Astrocyte of the hippocampus (primary cell): ENCODE data around the gene CCDC50.

Source experiments
- DNase-seq: peaks from one replicate; pipeline ENCODE4 v3.0.0; 2011; ENCODE audit warnings: low read depth, low spot score

CCDC50 gene, protein sequence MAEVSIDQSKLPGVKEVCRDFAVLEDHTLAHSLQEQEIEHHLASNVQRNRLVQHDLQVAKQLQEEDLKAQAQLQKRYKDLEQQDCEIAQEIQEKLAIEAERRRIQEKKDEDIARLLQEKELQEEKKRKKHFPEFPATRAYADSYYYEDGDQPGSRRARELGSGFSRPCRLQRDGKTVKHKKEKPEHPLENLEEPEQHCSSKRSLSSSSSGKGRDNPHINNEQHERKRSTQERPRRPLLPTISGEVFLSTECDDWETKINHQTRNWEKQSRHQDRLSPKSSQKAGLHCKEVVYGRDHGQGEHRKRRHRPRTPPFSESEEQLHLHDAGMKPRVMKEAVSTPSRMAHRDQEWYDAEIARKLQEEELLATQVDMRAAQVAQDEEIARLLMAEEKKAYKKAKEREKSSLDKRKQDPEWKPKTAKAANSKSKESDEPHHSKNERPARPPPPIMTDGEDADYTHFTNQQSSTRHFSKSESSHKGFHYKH

DNA sequence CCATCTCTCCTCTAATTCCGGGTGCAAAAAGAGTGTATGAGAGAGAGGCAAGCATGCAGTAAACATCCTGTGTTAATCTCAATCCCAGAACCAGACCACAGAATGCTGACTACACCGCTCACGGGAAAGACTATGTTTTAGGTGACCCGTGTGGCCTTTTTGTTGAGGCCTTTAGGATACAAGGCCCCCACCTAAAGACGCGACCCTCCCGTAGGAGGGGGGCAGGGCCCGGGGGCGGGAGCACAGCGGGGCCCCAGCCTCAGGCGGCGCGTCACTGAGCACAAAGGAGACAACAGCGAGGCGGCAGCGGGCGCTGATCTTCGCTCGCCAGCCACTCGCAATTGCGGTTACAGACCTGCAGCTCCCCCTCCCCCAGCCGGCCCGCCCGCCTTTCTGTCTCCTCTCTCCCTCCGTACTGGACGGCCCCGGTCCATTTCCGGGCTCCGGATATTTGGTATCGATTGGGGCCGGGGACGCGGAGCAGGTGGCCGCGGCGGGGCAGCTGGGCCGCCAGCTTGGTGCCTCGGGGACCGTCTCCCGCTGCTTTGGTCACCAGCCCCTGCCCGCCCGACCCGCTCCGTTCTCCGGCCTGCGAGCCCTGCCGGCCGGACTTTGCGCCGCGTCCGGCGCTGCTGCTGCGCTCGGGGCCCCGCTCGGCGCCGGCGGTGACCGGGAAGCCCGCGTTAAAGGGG is at the start of gene CCDC50:
TSS of gene CCDC50 (plus strand) at position 433 of the 692 bp plus-strand sequence. CDS start 281 bp downstream, outside the sequence.
- DNase-seq, result peak; percentile 92

DNA sequence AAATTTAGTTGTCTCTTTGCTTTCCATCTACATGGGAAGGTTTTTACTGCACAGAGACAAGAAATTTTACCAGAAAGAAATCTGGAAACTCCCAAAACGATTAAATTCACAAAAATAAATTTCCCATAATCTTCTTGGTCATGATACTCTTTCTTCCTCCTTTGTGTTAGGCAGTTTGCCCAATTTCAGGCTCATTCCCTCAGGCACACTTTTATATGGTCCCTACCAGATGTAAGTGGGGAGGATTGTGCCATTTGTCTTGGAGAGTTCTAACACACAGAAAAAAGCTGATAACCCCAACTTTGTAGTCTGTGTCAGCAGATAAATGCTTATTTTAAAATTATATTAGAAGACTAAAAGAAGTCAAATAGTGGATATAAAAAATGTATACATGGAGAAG is 49.1 kb upstream of the CCDC50 start:
- DNase-seq, result no peak

DNA sequence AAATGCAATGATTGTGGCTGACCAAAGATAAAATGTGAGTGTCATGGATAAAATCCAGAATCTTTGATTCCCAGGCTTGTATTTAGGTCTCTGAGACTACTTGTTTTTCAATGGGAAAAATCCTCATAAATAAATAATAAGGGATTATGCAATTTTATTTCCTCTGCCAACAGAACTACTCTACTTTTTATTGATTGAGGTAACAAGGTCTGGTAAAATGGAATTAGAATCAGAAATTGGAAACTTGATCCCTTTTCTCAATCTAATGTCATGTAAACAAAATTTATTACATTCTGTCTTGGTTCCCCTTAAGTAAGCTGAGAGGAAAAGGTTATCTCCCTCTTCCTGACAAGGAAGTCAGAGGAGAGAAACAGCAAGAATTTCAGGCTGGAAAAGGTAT is 48.3 kb upstream of the CCDC50 start:
- no peak for DNase-seq

DNA sequence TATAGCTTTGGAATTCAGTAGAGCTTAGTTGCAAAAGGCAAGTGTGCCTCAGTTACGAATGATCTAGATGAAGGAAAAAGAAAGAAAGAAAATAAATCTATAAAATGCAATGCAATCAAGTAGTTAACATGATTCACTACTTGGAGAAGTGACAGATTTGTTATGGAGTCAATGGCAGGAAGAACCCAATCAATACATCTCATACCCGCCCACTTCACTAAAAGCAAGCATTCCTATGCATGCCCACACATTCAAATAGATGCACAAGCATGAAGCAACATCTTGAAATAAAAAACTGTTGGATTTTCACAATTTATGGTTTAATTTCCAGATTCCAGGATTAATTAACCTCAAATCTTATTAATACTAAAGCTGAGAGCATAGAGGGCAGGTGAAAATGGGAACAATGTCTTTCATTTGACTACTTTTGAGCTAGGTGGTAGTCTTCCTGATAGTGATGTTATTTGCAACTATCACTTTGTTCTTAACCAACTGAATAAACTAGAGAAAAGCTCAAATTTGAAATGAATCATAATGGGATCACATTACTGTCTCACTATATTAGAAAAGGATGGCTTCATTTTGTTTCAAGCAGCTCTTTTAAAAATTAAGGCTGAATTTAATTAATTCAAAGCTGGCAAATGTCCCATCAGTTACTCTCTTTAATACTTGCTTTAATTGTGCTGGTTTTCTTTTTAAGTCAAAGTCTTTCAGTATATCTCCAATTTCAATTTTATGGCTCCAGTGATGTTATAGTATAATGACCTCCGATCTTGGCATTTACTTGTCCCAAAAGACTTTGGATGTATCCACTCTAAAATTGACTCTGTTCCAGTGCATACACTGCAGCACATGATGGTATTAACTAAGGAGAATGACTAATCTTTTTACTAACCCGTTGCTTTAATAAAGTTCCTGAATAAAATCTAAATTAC is 46.7 kb upstream of the CCDC50 start:
- DNase-seq, result no peak

DNA sequence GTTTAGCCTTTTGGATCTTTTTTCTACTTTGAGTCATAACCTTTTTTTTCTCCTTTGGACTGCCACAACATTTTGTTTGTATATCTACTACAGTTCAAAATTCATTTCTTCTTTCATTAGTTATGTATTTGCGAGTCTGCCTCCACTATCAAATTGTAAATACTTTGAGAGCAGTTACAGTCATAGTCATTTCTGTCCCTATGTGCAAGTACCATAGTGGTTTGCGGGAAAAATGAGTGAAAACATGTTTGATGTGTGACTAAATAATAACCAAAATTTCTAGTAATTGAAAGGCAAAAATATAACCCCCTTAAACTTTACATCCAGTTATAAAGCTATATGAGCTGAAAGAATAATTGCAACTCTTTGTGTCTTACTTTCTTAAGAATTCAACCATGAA is 45.8 kb upstream of the CCDC50 start:
- no peak for DNase-seq

DNA sequence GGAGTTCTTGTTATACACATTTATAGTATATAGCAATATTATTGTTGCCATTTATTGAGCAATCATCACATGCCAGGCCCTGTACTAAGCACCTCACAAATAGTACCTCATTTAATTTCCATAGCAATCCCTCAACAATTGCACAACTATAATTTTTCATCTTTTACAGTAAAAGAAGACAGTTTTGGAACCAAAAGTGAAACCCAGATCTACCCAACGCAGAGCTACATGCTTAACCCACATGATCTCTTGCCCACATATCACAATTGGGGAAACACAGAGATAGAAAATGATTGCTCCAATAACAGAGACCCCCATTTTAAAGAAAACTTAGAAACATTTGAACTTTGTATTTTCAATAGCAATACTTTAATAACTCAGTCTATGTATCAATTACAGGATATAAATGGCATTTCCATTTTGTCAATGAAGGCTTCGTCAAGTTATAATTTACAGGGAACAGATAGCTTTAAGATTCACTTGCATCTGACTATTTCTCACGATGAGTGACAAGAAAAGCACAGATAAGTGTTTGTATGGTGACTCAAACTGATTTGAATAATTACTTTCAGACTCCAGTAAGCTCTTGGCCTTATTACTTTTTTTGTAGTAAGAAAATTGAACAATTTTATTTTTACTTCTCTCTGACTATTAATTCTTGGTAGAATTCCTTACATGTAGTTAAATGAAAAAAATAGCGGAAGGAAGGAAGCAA is 38.7 kb upstream of the CCDC50 start:
- DNase-seq, result peak; percentile 18

DNA sequence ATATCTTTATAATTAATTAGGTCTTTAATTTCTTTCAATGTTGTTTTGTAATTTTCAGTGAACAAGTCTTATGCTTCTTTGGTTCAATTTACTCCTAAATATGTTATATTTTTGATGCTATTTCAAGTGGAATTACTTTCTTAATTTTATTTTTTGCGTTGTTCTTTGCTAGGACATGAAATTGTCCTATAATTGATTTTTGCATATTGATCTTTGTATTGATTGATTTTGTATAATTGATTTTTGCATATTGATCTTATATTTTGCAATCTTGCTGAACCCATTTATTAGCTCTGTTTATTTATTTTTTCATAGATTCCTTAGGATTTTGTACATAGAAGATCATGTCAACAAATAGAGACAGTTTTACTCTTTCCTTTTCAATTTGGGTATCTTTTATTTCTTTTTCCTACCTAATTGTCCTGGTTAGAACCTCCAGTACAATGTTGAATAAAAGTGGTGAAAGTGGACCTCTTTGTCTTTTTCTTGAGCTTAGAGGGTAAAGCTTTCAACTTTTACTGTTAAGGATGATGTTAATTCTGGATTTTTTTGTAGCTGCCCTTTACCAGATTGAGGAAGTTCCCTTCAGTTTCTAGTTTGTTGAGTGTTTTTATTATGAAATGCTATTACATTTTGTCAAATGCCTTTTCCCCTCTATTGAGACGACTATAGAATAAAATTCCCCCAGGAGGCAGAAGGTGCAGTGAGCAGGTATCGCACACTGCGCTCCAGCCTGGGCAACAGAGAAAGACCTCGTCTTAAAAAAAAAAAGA is 36.8 kb upstream of the CCDC50 start:
- no peak for DNase-seq

DNA sequence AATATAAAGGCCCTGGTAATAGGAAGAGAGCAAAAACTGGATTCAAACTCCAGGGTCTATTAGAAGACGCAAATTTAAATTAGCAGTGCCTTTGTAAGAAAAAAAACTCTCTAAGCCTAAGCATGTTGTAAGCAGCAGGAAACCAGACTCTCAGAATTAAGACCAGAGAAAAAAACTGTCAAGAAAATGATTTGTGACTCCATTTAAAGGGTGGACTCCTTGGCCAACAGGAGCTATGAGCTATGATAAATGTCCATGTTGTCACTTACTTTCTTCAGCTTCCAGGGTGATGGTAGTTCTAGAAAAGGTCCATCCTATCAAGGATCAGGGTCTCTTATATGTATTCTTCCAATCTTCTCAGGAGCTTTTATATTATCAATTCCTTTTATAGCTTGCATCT is 34.9 kb upstream of the CCDC50 start:
- DNase-seq, result no peak

DNA sequence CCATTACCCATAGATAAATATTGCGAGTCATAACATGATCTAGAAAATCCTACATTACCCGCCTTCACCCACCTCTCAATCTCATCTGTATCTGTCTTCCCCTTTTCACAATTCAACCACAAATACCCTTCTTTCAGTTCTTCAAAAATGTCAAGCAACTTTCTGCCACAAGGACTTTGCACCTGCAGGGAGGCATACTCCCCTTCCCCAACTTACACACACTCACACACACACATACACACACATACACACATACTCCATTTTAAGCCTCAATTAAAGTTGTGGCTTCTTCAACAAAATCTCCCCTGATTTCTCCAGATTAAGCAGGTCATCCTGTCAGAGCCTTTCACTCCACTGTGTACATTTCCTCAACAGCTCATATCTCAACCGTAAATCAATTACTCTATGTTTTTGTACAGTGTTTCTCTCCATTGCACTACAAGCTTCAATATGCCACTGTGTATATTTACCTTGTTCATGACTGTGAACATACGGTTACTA is 33.1 kb upstream of the CCDC50 start:
- DNase-seq, result no peak

DNA sequence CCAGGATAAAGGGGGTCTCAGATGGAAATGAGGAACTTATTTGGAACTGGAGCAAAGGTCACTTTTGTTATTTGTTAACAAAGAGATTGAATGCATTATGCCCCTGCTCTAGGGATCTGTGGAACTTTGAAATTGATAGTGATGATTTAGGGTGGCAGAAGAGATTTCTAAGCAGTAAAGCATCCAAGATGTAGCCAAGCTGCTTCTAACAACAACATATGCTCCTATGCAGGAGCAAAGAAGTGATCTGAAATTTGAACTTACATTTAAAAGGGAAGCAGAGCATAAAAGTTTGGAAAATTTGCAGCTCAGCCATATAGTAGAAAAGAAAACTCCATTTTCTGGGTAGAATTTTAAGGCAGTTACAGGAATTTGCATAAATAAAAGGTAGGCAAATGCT is 30.3 kb upstream of the CCDC50 start:
- no peak for DNase-seq

DNA sequence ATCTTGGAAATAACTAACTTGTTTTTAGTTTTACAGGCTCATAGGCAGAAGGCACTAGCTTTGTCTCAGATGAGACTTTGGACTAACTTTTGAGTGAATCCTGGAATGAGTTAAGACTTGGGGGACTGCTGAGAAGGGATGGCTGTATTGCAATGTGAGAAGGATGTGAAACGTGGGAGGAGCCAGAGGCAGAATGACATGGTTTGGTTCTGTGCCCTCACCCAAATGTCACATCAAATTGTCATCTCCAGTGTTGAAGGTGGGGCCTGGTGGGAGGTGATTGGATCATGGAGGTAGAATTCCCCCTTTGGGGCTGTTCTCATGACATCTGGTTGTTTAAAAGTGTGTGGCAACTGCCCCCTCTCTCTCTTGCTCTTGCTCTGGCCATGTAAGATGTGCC is 28.8 kb upstream of the CCDC50 start:
- no peak for DNase-seq

DNA sequence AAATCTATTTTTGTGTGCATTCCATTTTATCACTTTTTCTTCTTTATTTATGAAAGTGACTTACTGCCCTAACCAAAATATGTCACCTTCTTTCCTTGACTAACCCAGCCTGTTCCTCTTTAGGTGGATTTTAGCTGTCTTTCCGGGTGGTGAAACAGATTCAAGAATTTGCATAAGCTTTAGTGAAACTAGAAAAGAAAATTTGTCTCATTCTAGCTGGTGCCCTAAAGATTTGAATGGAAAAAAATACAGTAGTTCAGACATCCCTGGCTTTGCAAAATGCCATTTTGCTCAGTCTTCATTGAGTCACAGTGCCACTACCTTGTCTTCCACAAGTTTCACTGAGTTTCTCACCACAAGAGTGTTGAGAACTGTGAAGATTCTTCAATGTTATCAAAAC is 28.2 kb upstream of the CCDC50 start:
- no peak for DNase-seq

DNA sequence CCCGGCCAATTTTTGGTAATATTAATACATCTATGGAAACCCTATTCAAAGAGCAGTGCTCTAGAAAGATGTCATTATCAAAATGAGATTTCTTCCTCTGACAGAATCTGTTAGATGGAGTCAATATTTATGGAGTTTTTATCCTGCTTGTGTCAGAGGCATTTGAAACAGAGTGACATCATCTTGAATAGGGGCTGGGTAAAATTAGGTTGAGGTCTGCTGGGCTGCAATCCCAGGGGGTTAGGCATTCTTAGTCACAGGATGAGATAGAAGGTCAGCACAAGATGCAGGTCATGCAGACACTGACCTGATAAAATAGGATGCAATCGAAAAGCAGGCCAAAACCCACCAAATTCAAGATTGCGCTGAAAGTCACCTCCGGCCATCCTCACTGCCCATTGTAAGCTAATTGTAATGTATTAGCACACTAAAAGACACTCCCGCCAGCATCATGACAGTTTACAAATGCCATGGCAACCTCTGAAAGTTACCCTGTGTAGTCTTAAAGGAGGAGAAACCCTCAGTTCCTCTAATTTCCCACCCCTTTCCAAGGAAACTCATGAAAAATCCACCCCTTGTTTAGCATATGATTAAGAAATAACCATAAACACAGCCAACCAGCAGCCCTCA is 27.3 kb upstream of the CCDC50 start:
- DNase-seq, result no peak

DNA sequence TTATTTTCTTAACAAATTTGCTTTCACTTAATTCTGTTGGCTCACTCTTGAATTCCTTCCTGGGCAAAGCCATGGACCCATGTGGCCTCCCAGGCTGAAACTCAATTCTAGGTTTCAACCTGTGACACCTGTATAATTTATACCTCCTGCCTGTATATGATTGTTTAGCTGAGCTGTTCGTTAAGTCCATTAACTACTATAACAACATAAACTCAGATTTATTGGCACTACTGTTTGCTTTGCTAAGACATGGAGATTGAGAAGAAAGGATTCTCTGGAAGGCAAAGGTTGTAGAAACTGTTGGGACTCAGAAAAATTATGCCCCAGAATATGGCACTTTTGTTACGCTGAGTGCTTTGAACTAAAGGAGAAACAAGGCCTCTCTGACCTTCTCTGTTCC is 26.7 kb upstream of the CCDC50 start:
- DNase-seq, result no peak

DNA sequence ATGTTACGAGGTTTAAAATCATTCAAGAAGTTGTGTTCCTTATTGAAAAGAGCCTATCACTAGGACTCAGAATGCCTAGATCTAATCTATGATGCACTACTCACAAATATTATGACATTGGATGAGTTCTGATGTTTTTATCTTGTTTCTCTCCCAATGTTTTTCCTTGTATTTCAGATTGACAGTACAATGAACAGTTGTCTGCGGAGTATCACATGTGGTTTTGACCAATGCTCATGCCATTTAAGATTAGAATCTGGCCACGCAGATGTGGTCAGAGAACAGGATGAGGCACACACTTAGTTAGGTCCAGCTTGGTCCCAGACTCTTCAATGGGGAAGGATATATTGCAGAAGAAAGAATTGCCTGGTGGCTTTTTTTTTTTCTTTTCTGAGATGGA is 25.6 kb upstream of the CCDC50 start:
- peak; percentile 9 for DNase-seq

DNA sequence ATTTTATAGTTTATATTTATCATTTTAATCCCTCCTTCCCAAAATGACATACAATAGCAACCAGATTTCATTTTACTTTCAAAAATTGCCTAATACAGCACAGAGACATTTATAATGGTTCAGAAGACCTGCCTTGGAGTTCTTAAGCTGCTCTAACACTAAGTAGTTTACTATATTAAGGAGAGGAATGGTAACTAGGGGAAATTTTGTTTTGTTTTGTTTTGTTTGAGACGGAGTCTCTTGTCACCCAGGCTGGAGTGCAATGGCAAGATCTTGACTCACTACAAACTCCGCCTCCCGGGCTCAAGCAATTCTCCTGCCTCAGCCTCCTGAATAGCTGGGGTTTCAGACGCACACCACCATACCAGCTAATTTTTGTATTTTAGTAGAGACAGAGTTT is 22.8 kb upstream of the CCDC50 start:
- no peak for DNase-seq

DNA sequence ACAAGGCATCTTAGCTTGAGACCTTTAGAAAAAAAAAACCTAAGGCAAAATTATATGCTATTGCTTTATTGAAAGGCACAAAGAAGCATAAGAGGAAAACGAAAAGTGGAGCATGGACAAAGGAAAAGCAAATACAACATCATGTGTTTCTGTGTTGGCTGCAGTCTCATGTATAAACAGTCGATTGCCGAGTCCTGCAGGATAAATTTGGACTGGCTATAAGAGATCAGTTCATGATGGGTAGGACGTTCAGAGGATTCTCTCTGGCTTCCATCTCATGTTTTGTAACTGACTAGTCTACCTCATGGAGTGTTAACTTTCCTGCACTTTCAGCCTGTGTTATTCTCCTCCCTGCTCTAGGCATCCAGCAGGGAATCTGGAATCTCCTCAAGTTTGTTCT is 21.9 kb upstream of the CCDC50 start:
- no peak for DNase-seq

DNA sequence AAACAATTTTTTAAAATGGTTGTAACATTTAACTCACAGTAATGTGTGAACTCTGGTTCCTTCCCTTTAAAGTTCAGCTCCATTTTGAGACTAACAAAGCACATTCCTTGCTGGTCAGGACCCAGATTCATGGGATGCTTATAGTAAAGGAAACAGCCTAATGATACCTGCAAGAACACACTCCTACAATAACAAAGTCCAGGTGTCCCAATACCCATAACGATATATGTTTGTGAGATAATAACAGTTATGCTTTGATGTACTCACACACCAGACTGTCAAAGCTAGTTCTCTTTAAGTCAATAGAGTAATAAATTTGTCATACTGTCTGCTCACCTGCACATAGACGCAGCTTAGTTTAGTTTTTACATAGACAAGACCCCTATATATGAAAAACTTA is 15.9 kb upstream of the CCDC50 start:
- DNase-seq, result no peak

DNA sequence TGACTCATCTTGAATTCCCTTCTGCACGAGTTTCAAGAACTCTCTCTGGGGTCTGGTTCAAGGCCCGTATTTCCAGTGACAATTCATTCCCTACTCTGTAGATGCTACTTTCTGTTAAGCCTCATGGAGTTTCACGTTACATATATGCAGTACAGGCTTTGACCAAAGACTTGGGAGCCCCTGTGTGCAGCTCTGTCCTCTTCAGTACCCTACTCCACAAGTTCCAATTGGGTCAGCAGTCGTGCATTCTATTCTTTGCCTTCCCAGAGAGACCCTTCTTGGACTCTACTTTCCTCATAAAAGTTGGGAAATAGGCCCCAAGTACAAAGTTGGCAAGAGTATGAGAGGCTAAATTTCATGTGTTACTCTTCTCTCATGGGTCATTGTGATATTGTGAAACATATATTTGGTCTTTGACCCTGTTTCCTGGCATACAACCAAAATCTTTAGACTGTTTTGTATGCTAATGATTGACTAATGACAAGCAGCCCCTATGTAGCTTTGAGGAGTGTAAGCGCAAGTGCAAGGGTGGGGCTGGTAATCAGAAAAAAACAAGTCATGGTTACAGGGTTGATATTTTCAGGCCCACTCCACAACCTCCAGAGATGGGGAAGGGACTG is 15.0 kb upstream of the CCDC50 start:
- no peak for DNase-seq
